Astrocyte of the cerebellum (primary cell): ENCODE results near the gene NRROS.
A peak's percentile ranks its signal among the peaks of the same experiment; 100 is the strongest.

Experiments
- DNase-seq: peaks from one replicate; pipeline ENCODE4 v3.0.0-alpha.2; 2011; ENCODE audit warnings: low read depth
- H3K4me3 ChIP-seq: 2 replicates; pipeline ENCODE4 v1.5.1; 2011; ENCODE audit warnings: mild to moderate bottlenecking, low read depth, low read length, moderate library complexity
- in situ Hi-C: cut with HindIII; loops from 2 replicates; pipeline ENCODE4 v1.10.0; 2017; ENCODE audit warnings: low sequenced_read_pairs
- TF ChIP-seq, protein P1 (sequence below): IDR thresholded peaks from 2 replicates; pipeline ENCODE4 v1.5.1; 2012; ENCODE audit warnings: low read length, low read depth, moderate library complexity, mild to moderate bottlenecking; ENCODE audit errors: missing control alignments

NRROS gene

DNA sequence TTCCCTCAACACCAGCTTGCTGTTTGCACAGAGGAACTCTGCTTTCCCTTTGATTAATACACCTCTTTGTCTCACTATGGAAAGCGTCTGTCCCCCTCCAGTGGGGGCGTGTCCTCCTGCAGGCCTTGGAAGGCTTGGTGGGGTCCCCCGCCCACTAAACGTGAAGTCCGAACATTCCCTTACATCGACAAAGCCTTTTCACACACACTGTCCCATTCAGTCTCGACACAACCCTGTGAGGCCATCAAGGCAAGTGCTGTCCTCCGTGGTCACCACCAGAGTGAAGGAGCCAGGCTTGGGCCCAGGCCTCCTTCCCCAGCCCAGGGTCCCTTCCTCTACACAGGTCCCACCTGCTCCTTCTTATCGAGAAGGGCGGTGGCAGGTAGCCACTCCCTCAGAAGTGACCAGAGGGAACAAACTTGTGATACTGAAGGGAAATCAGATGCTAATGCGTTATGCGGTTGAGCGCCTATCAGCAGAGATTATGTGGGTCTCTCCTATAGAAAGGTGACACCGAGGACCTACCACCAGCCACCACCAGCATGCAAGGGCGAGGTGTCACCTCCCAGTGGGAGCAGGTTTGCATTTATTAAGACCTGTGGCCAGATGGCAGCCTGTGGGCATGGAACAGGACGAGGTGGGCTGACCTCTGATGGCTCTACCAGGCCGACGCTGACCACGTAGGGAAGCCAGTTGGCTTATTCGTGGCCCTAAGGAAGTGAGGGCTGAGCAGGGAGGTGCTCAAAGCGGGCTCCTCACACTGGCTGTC lies 6.6 kb downstream of the NRROS start:
- TF ChIP-seq, protein P1, sequence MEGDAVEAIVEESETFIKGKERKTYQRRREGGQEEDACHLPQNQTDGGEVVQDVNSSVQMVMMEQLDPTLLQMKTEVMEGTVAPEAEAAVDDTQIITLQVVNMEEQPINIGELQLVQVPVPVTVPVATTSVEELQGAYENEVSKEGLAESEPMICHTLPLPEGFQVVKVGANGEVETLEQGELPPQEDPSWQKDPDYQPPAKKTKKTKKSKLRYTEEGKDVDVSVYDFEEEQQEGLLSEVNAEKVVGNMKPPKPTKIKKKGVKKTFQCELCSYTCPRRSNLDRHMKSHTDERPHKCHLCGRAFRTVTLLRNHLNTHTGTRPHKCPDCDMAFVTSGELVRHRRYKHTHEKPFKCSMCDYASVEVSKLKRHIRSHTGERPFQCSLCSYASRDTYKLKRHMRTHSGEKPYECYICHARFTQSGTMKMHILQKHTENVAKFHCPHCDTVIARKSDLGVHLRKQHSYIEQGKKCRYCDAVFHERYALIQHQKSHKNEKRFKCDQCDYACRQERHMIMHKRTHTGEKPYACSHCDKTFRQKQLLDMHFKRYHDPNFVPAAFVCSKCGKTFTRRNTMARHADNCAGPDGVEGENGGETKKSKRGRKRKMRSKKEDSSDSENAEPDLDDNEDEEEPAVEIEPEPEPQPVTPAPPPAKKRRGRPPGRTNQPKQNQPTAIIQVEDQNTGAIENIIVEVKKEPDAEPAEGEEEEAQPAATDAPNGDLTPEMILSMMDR = no peak

DNA sequence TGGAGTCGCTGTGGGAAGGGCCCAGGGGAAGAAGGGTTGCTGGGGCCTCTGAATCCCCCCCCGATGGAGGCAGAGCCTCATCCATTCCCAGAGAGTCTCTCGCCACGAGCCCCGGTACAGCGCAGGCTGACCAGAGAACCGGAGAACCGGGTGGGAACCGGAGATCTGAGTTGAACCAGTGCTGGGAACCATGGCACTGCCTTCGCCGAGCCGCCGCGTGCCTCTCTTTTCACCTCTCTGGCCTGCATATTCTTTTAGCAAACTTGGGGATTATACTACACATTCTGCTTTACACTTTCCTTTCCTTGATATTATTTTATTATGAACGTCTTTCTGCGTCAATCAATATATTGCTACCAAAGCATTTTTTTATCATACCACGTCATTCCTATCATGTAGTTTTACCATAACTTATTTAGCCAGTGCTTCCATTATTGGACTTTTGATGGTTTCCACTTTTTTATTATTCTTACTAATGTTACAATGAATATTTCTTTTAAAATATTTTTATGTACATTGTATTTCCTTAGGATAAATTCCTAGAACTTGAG lies 7.2 kb downstream of the NRROS start:
- no peak overlapping the region for H3K4me3 ChIP-seq
- no peak for DNase-seq
- TF ChIP-seq, protein P1 = no peak
- in situ Hi-C loops = no loop called here

More for the DNA sequence above, 6.6 kb downstream of the NRROS start:
- DNase-seq = no peak
- no peak overlapping the region for H3K4me3 ChIP-seq
- in situ Hi-C loops = no loop called here

DNA sequence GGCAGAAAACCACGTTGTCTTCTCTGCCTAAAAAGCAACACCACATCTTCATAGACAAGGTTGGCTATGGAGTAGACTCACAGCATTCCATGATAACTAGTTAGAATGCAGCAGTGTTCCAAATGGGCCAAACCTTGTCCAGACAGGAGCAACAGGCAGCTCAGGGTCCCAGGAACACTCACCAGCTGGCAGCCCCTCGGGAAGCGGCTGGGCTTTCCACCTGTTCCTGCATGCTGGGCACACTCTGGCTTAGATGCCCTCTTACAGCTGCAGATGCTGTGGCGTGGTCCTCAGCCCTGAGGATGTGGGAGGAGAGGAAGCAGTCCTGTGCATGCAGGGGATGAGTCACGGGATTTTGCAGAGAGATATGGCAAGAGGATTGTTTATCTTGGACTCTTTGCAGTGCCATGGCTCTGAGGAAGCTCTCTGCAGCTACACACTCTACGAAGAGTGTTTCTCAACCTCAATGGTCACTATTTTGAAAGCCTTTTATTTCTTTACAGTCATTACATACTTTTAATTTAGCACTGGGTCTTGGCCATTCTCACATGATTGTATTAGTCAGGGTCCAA lies 11.3 kb downstream of the NRROS start:
- TF ChIP-seq, protein P1 = no peak
- in situ Hi-C loops = no loop called here
- H3K4me3 ChIP-seq = no peak overlapping the region
- peak; percentile 95 for DNase-seq

DNA sequence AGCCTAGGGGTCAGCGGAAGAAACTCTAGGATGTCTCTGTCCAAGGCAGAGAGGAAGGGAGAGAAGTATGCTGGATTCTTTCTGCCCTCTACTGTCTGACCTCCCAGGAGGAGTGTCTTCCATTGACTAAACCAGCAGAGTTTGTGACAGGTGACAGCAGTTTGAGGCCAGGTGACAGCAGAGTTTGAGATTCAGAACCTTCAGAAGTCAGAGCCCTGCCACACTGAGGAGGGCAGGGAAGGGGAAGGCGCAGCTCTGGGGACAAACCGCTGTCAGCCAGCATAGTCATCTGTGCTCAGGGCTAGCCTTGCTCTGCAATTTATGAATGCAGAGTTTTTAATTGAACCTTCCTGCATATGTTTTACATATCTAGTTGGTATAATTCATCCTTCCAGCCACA lies 12.3 kb downstream of the NRROS start:
- TF ChIP-seq, protein P1 = no peak
- in situ Hi-C loops = no loop called here
- H3K4me3 ChIP-seq = no peak overlapping the region
- DNase-seq = no peak

DNA sequence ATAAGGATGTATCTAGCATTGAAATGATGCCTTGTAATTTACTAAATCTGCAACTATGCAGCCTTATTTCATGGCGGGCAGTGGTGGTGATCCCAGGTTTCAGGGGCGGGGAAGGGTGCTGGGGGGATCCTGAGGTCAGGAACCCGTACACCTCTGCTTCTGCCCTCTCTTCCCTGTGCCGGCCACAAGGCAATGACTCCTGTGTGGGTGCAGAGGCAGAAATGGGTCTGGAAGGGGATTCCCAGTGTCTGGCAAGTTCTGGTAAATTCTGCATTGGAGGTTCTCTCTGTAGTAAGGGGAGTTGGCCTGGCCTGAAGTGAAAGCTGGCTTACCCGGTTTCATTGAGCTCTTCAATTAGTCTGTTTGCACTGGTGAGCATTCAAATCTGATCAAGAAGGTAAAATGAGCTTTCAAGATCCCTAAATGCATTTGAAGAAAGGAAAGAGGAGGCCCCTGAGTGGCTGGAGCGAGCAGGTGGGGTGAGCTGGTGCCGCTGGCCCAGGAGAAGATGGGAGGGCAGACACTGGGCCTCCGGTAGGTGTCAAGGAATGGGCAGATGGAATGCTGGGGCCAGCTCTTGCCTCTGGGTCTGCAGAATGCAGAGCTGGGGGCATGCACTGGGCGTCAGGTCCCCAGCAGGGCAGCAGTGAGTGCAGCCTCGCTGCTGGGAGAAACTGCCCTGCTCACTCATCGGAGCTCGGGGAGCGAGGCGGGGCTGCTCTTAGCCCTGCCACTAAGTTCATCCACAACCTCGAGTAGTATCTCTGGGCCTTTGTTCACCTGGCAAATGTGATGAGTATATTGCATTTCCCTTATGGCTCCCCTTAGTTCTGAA lies 13.7 kb downstream of the NRROS start:
- no peak overlapping the region for H3K4me3 ChIP-seq
- DNase-seq = no peak
- in situ Hi-C loops = no loop called here
- TF ChIP-seq, protein P1 = no peak

DNA sequence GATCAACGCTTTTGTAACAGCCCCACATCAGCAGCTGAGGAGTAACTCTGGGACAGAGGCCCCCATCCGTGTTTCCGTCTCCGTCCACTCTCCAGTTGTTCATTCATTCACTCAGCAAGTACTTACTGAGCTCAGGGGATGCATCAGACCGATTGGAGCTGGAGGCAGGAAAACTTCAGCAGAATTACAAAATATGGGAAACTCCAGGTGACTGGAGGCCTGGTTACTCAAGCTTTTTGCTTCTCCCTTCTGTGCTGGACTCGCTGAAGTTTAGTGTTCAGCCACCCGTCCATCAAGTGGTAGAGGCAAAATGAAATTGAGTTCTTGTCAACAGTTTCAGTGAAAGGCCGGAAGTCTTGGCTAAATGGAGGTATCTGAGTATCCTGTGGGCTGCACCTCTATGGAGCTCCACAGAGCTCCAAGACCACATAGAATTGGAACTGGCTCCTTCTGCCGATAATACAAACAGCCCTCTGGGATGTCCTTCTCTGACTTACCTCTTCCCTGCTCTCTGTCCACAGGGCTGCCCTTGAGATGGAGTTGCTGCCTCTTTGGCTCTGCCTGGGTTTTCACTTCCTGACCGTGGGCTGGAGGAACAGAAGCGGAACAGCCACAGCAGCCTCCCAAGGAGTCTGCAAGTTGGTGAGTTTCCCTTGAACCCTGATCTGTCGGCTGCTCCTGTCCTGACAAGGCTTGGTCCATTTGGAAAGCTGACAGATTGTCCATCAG lies 14.7 kb downstream of the NRROS start:
- H3K4me3 ChIP-seq = no peak overlapping the region
- TF ChIP-seq, protein P1 = no peak
- no peak for DNase-seq
- in situ Hi-C loops = no loop called here
